HepG2 (cell line): Measurements from ENCODE around the gene NUDCD2. TPM values are rescaled to one million over a fixed set of nuclear protein-coding genes. Genes with fewer than 3 reads are reported as not detected.

ENCODE experiments used
- ATRX ChIP-seq: sonication (generic); formaldehyde crosslinking; IDR thresholded peaks from 2 replicates; pipeline ENCODE4 v1.4.0; 2020; ENCODE audit warnings: missing genetic modification reagents, borderline replicate concordance
- BHLHE40 ChIP-seq: IDR thresholded peaks from 2 replicates; pipeline ENCODE4 v1.6.1; 2011; ENCODE audit warnings: low read length, improper control_type of control experiment
- BRF2 ChIP-seq: sonication (generic); formaldehyde crosslinking; IDR thresholded peaks from 2 replicates; pipeline ENCODE4 v1.8.1; 2022; ENCODE audit warnings: mild to moderate bottlenecking, missing genetic modification reagents
- HNF4A ChIP-seq: sonication (generic); formaldehyde crosslinking; IDR thresholded peaks from 2 replicates; pipeline ENCODE4 v1.4.0; 2020; ENCODE audit warnings: missing genetic modification reagents
- HNRNPUL1 ChIP-seq: fragments of 200-400 bp; formaldehyde crosslinking; IDR thresholded peaks from 2 replicates; pipeline ENCODE4 v1.6.1; 2017; ENCODE audit warnings: low read depth, mild to moderate bottlenecking, low read length, moderate library complexity
- JARID2 ChIP-seq: sonication (generic); formaldehyde crosslinking; IDR thresholded peaks from 2 replicates; pipeline ENCODE4 v1.8.1; 2023; ENCODE audit warnings: missing genetic modification reagents, inconsistent platforms; ENCODE audit not compliant: insufficient replicate concordance
- MED8 ChIP-seq: sonication (generic); formaldehyde crosslinking; IDR thresholded peaks from 2 replicates; pipeline ENCODE4 v1.8.1; 2023; ENCODE audit warnings: mild to moderate bottlenecking, missing genetic modification reagents; ENCODE audit not compliant: insufficient replicate concordance
- MTERF4 ChIP-seq: sonication (generic); formaldehyde crosslinking; IDR thresholded peaks from 2 replicates; pipeline ENCODE4 v1.8.0; 2023; ENCODE audit warnings: mild to moderate bottlenecking, missing genetic modification reagents
- NR2F1 ChIP-seq, 2 experiments: fragments of 450-650 bp in 1 of 2; formaldehyde crosslinking in 1 of 2; IDR thresholded peaks; 2 replicates each; pipeline versions ENCODE4 v1.5.0 to v1.6.1; 2016 to 2020; ENCODE audit warnings: mild to moderate bottlenecking in 1 of 2, missing compliant biosample characterization in 1 of 2, missing genetic modification reagents in 1 of 2, moderate library complexity in 1 of 2
- ONECUT2 ChIP-seq: sonication (generic); formaldehyde crosslinking; IDR thresholded peaks from 2 replicates; pipeline ENCODE4 v1.4.0; 2020; ENCODE audit warnings: missing genetic modification reagents
- POLR2A ChIP-seq, 2 experiments: IDR thresholded peaks; 2 replicates each; pipeline ENCODE4 v1.6.1; 2011; ENCODE audit warnings: low read depth in 2 of 2, low read length in 2 of 2, mild to moderate bottlenecking in 1 of 2, moderate library complexity in 1 of 2; ENCODE audit not compliant: insufficient read depth in 1 of 2
- RAD51 ChIP-seq: fragments of 450-650 bp; IDR thresholded peaks from 2 replicates; pipeline ENCODE4 v1.6.1; 2016; ENCODE audit warnings: borderline replicate concordance
- ZFYVE20 ChIP-seq: sonication (generic); formaldehyde crosslinking; IDR thresholded peaks from 2 replicates; pipeline ENCODE4 v1.8.0; 2023; ENCODE audit warnings: low read depth, mild to moderate bottlenecking, moderate library complexity, missing genetic modification reagents, borderline replicate concordance
- ZNF451 ChIP-seq: sonication (generic); formaldehyde crosslinking; IDR thresholded peaks from 2 replicates; pipeline ENCODE4 v1.5.0; 2020; ENCODE audit warnings: mild to moderate bottlenecking, missing genetic modification reagents
- ZNF543 ChIP-seq: sonication (generic); formaldehyde crosslinking; IDR thresholded peaks from 2 replicates; pipeline ENCODE4 v1.4.0; 2020; ENCODE audit warnings: mild to moderate bottlenecking, missing genetic modification reagents
- ZNF652 ChIP-seq: IDR thresholded peaks from 2 replicates; pipeline ENCODE4 v1.6.1; 2016; ENCODE audit warnings: low read depth, borderline replicate concordance
- ZNF781 ChIP-seq: sonication (generic); formaldehyde crosslinking; IDR thresholded peaks from 2 replicates; pipeline ENCODE4 v1.5.1; 2020; ENCODE audit warnings: borderline replicate concordance, mild to moderate bottlenecking, missing genetic modification reagents; ENCODE audit errors: not compliant biosample characterization
- ZSCAN30 ChIP-seq: sonication (generic); formaldehyde crosslinking; IDR thresholded peaks from 2 replicates; pipeline ENCODE4 v1.5.0; 2020; ENCODE audit warnings: mild to moderate bottlenecking, missing genetic modification reagents
- polyA plus RNA-seq, 8 experiments: library from polyadenylated mRNA; depleted of rRNA in 3 of 8; stranded (reverse) in 7 of 8; unstranded in 1 of 8; fragments of >200 nt; fragmentation: Illumina TruSeq in 4 of 8; extraction: Trizol in 4 of 8; gene quantifications; 2 replicates each; pipeline versions ENCODE4 v1.2.1 to v1.2.3, GENCODE V29; 2011 to 2016; ENCODE audit warnings: low read depth in 4 of 8, missing spikeins in 1 of 8, mixed read lengths in 1 of 8; ENCODE audit not compliant: insufficient read depth in 1 of 8
- total RNA-seq, 5 experiments: library from RNA; depleted of rRNA; stranded (reverse); fragments of >200 nt; fragmentation: Illumina TruSeq; extraction: Trizol; gene quantifications; 2 replicates each; pipeline ENCODE4 v1.2.3, GENCODE V29; 2016; ENCODE audit warnings: low read depth in 1 of 5
- TF ChIP-seq, protein P1 (sequence below): IDR thresholded peaks from 2 replicates; pipeline ENCODE4 v1.6.1; 2012; ENCODE audit warnings: inconsistent platforms
- TF ChIP-seq, protein P2 (sequence below): sonication (generic); formaldehyde crosslinking; IDR thresholded peaks from 2 replicates; pipeline ENCODE4 v1.5.1; 2020; ENCODE audit warnings: mild to moderate bottlenecking, missing genetic modification reagents, moderate library complexity
- TF ChIP-seq, protein P3 (sequence below): sonication (generic); formaldehyde crosslinking; IDR thresholded peaks from 2 replicates; pipeline ENCODE4 v1.8.1; 2023; ENCODE audit warnings: mild to moderate bottlenecking, inconsistent platforms, moderate library complexity, missing genetic modification reagents, borderline replicate concordance

The NUDCD2 gene
- total and polyA plus RNA-seq, 2 of the 13 experiments (the other 11 are each of a cell fraction or from before 2014, with no cell fraction given): 14.8 to 39.2 TPM

GRCh38 chr5:163459819-163460561, at the start of gene NUDCD2 (continued):
- TF ChIP-seq ZNF451 (CRISPR knock-in tag) (no peak; the same call in 1 of the 2 replicates), MTERF4 (0 out of 2 replicates have a peak, but pooled peaks have one; percentile 9), JARID2 (CRISPR knock-in tag) (peak; percentile 91), ATRX (CRISPR knock-in tag) (no peak), HNRNPUL1 (no peak), HNF4A (CRISPR knock-in tag) (0 out of 2 replicates have a peak, but pooled peaks have one; percentile 28), RAD51 (no peak), MED8 (CRISPR knock-in tag) (peak; percentile 47), ZNF652 (no peak), ZNF781 (peak; percentile 96), BRF2 (CRISPR knock-in tag) (peak; percentile 89), NR2F1 (CRISPR knock-in tag; IDR thresholded peaks at IDR 0.05) (no peak), BHLHE40 (no peak; the same call in 1 of the 2 replicates), ZSCAN30 (no peak), ZFYVE20 (CRISPR knock-in tag) (no peak; the same call in 1 of the 2 replicates), ONECUT2 (CRISPR knock-in tag) (no peak), ZNF543 (CRISPR knock-in tag) (peak; percentile 15), POLR2A (IDR thresholded peaks at IDR 0.05; ENCODE audit: insufficient read depth in 1 of 2, low read depth in 2 of 2, low read length in 2 of 2) (peak; percentile 93 to 95)
- TF ChIP-seq, protein P1, sequence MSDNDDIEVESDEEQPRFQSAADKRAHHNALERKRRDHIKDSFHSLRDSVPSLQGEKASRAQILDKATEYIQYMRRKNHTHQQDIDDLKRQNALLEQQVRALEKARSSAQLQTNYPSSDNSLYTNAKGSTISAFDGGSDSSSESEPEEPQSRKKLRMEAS: peak; percentile 93
- TF ChIP-seq, protein P2, sequence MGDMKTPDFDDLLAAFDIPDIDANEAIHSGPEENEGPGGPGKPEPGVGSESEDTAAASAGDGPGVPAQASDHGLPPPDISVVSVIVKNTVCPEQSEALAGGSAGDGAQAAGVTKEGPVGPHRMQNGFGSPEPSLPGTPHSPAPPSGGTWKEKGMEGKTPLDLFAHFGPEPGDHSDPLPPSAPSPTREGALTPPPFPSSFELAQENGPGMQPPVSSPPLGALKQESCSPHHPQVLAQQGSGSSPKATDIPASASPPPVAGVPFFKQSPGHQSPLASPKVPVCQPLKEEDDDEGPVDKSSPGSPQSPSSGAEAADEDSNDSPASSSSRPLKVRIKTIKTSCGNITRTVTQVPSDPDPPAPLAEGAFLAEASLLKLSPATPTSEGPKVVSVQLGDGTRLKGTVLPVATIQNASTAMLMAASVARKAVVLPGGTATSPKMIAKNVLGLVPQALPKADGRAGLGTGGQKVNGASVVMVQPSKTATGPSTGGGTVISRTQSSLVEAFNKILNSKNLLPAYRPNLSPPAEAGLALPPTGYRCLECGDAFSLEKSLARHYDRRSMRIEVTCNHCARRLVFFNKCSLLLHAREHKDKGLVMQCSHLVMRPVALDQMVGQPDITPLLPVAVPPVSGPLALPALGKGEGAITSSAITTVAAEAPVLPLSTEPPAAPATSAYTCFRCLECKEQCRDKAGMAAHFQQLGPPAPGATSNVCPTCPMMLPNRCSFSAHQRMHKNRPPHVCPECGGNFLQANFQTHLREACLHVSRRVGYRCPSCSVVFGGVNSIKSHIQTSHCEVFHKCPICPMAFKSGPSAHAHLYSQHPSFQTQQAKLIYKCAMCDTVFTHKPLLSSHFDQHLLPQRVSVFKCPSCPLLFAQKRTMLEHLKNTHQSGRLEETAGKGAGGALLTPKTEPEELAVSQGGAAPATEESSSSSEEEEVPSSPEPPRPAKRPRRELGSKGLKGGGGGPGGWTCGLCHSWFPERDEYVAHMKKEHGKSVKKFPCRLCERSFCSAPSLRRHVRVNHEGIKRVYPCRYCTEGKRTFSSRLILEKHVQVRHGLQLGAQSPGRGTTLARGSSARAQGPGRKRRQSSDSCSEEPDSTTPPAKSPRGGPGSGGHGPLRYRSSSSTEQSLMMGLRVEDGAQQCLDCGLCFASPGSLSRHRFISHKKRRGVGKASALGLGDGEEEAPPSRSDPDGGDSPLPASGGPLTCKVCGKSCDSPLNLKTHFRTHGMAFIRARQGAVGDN (CRISPR knock-in tag): peak; percentile 98
- TF ChIP-seq, protein P3, sequence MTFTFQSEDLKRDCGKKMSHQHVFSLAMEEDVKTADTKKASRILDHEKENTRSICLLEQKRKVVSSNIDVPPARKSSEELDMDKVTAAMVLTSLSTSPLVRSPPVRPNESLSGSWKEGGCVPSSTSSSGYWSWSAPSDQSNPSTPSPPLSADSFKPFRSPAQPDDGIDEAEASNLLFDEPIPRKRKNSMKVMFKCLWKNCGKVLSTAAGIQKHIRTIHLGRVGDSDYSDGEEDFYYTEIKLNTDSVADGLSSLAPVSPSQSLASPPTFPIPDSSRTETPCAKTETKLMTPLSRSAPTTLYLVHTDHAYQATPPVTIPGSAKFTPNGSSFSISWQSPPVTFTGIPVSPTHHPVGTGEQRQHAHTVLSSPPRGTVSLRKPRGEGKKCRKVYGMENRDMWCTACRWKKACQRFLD (CRISPR knock-in tag): peak; percentile 92; the same call in 1 of the 2 replicates
